NCI-H128 (cell line): ENCODE measurements around the gene EYS.
"Not testable (repeated sequence)": the region's sequence is repeated elsewhere in the genome, so short reads cannot be mapped to it uniquely, and the experiment has no call there.

ENCODE experiments used
- DNase-seq: peaks from one replicate; lab custom pipeline; 2025; ENCODE audit not compliant: unreplicated experiment; lab: John Stamatoyannopoulos, UW

EYS gene

GRCh38 chr6:63774961-63775360 is 1932.1 kb downstream of the EYS start:
- no peak for DNase-seq

GRCh38 chr6:63773200-63773599 is 1933.8 kb downstream of the EYS start:
- no peak for DNase-seq

GRCh38 chr6:63765828-63766227 is 1941.2 kb downstream of the EYS start:
- no peak for DNase-seq

- DNase-seq, result no peak
Observed at GRCh38 chr6:63764318-63764916, 1942.6 kb downstream of the EYS start.

- DNase-seq, result no peak
Observed at GRCh38 chr6:63760199-63760598, 1946.8 kb downstream of the EYS start.

GRCh38 chr6:63759605-63760105 is 1947.4 kb downstream of the EYS start:
- DNase-seq, result no peak

GRCh38 chr6:63757826-63758225 is 1949.2 kb downstream of the EYS start:
- DNase-seq, result no peak

GRCh38 chr6:63757275-63757674 is 1949.8 kb downstream of the EYS start:
- DNase-seq, result not testable (repeated sequence)

- no peak for DNase-seq
Observed at GRCh38 chr6:63750400-63750799, 1956.6 kb downstream of the EYS start.

GRCh38 chr6:63745784-63746183 is 1961.2 kb downstream of the EYS start:
- DNase-seq, result no peak

GRCh38 chr6:63744810-63745209 is 1962.2 kb downstream of the EYS start:
- DNase-seq, result no peak

- DNase-seq, result no peak
Observed at GRCh38 chr6:63743691-63744090, 1963.3 kb downstream of the EYS start.

- DNase-seq, result no peak
Observed at GRCh38 chr6:63742060-63742459, 1965.0 kb downstream of the EYS start.

GRCh38 chr6:63740709-63741108 is 1966.3 kb downstream of the EYS start:
- no peak for DNase-seq

- no peak for DNase-seq
Observed at GRCh38 chr6:63739094-63739687, 1967.8 kb downstream of the EYS start.

- DNase-seq, result not testable (repeated sequence)
Observed at GRCh38 chr6:63738190-63738589, 1968.8 kb downstream of the EYS start.

GRCh38 chr6:63734923-63735322 is 1972.1 kb downstream of the EYS start:
- DNase-seq, result no peak

GRCh38 chr6:63732336-63732735 is 1974.7 kb downstream of the EYS start:
- no peak for DNase-seq

GRCh38 chr6:63731930-63732329 is 1975.1 kb downstream of the EYS start:
- no peak for DNase-seq

- no peak for DNase-seq
Observed at GRCh38 chr6:63730311-63730710, 1976.7 kb downstream of the EYS start.

GRCh38 chr6:63724721-63725120 is 1982.3 kb downstream of the EYS start:
- no peak for DNase-seq

- no peak for DNase-seq
Observed at GRCh38 chr6:63721181-63721580, 1985.8 kb downstream of the EYS start.

GRCh38 chr6:63716169-63716568 is 1990.9 kb downstream of the EYS start:
- no peak for DNase-seq
